ENCODE results near the gene HNRNPM.
"Not testable (repeated sequence)": the region's sequence is repeated elsewhere in the genome, so short reads cannot be mapped to it uniquely, and the experiment has no call there.

HNRNPM gene

GRCh38 chr19:8511573-8512101 lies 66.9 kb downstream of the HNRNPM start:
- no peak for DNase-seq (ENCODE audit: low read depth in 2 of 2, low spot score in 1 of 2)

DNA sequence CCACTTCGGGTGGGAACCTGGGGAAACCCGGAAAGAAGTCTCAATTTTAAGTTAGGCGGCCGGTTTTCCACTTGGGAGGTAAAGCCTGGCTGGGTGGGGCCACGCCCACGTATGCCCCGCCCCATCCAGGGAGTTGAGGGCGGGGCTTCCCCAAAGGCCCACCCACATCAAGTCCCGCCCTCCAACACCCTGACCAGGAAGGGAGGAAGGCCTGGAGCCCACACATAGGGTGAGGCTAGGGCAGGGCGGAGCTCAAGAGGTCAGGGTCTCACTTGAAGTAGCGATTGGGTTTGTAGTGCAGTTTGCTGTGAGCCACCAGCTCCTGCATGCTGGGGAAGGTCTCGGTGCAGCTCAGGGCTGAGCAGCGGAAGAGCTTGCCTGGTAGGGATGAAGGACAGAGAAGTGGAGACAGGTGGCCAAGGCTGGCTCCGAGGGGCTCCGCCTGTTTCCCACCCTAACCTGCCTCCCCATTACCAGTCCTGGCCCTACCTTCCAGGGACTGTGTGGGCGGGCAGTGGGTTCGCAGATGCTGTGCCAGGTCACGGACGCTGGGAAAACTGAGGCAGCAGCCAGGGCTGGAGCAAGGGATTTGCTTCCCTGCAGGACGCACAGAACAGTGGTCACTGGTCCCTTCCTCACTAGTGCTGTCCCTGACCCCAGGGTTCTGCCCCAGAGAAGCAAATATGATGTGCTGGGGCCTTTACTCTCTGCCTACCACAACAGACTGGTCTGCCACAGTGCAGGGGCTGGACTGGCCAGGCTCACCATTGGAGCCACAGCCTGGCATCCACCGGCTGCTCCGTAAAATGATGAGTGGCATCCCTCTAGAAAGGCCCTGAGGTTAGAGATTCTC lies 67.6 kb downstream of the HNRNPM start:
- no peak for DNase-seq (ENCODE audit: low read depth in 2 of 2, low spot score in 1 of 2)

DNA sequence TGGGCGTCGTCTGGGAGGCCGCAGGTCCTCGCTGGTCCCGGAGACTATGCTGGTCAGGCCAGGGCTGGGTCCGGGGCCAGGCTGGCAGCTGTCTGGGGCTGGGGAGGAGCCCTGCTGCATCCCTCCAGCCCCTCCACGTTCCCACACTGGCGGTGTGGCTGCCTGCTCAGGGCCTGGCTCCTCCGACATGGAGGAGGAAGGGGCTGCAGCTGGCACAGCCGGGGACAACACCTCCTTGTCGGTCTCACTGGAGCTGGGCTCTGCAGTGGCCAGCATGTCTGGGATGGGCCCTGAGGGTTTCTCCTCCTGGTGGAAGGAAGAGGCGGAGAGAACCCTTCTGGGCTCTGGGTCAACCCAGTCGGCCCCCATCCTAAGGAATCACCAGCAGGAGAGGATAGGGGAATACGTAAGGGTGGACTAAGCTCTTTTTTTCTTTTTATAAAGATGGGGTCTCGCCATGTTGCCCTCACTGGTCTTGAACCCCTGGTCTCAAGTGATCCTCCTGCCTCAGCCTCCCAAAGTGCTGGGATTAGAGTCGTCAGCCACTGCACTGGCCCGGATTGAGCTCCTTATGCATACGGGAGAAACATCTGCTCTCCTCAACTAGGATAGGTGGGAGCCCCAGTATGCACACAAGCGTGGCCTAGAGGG lies 68.4 kb downstream of the HNRNPM start:
- DNase-seq (ENCODE audit: low read depth in 2 of 2, low spot score in 1 of 2), result no peak

DNA sequence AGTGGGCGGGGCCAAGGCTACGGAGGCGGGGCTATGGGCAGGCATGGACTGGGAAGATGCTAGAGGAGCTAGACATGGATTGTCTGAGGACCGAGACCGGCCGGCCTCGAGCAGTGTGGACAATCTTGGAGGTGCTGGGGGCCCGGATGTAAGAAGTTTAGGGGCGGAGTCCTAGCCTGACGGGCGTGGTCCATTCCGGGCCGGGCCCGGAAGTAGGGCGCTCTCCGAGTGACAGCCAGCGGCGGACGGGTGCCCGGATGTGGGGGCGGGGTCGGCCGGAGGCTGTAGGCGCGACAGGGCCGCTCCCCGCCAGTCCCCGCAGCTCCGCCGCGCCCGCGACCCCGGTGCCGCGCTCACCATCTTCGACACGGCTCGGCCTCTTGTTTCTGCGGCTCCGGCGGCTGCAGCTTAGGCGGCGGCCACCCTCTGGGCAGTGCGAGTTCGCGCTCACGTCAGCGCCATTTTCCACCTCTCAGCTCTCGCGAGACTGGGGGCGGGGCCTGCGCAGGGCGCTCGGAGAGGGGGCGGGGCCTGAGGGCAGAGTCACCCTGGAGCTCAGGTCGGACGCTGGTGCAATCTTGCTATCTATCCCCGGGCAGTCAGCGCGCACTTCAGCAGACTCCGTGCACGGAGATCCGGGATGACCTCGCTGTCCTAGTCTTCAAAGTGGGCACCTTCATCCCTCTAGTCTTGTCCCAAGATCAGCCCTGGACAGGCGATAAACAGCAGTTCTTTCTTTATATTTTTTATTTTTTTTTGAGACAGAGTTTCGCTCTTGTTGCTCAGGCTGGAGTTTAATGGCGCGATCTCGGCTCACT lies 69.1 kb downstream of the HNRNPM start, which contains the start of gene ZNF414:
Gene ZNF414 (minus strand): TSS at position 481 of the 818 bp plus-strand sequence. CDS start 121 bp downstream, at position 360.
- peak; percentile 96 for DNase-seq (ENCODE audit: low read depth in 2 of 2, low spot score in 1 of 2)

GRCh38 chr19:8514505-8515009 lies 69.8 kb downstream of the HNRNPM start:
- not testable (repeated sequence) for DNase-seq (ENCODE audit: low read depth in 2 of 2, low spot score in 1 of 2)

DNA sequence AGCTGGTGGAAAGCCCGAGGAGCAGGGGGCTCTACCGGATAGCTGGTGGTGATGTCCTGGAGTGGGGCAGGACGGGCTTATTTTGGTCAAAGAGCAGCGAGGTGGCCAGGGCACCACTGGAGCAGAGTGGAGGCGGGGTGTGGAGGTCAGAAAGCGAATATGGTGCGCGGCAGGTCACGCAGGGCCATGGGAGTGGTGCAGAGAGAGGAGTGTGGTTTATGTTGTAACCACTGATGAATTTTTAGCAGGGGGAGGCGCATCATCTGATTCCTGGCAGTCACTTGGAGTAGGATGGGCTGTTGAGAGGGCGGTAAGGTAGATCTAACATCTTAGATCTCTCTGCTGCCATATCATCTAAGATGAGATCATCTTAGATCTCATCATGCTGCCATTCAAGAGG lies 70.5 kb downstream of the HNRNPM start:
- DNase-seq (ENCODE audit: low read depth in 2 of 2, low spot score in 1 of 2), result peak in 1 of 2 donors; percentile 26

DNA sequence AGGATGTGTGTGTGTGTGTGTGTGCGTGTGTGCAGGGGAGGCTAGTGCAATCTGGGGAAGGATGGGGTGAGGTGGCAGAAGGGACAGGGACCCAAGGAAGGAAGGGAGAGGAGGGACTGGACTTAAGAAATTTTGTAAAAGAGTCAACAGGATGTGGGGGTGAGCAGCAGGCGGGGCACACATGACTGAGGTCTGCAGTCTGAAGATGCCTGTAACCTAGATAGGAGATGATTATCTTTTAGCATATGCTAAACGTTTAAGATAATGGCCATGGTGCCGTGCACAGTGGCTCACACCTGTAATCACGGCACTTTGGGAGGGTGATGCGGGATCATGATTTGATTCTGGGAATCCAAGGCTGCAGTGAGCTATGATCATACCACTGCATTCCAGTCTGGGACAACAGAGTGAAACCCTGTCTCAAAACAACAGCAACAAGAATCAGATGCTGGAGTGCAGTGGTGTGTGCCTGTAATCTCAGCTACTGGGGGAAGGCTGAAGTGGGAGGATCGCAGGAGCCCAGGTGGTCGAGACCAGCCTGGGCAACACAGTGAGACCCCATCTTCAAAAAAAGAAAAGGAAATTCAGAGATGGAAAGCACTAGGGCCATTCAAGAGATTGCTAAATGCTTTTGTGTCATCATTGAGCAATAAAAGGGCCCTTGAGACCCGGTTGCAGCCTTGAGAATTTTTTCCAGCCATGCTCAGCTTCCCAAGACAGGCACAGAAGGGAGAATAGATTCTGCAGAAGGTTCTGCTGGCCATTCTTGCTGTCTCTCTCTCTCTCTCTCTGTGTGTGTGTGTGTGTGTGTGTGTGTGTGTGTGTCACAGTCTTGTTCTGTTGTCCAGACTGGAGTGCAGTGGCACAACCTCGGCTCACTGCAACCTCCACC lies 73.0 kb downstream of the HNRNPM start:
- DNase-seq (ENCODE audit: low read depth in 2 of 2, low spot score in 1 of 2), result peak in 1 of 2 donors; percentile 35

GRCh38 chr19:8518536-8518935 lies 73.8 kb downstream of the HNRNPM start:
- DNase-seq (ENCODE audit: low read depth in 2 of 2, low spot score in 1 of 2), result no peak

- DNase-seq (ENCODE audit: low read depth in 2 of 2, low spot score in 1 of 2), result no peak
These were observed 74.6 kb downstream of the HNRNPM start for GRCh38 chr19:8519388-8519787.

- no peak for DNase-seq (ENCODE audit: low read depth in 2 of 2, low spot score in 1 of 2)
These were observed 80.6 kb downstream of the HNRNPM start for GRCh38 chr19:8525401-8525684.

DNA sequence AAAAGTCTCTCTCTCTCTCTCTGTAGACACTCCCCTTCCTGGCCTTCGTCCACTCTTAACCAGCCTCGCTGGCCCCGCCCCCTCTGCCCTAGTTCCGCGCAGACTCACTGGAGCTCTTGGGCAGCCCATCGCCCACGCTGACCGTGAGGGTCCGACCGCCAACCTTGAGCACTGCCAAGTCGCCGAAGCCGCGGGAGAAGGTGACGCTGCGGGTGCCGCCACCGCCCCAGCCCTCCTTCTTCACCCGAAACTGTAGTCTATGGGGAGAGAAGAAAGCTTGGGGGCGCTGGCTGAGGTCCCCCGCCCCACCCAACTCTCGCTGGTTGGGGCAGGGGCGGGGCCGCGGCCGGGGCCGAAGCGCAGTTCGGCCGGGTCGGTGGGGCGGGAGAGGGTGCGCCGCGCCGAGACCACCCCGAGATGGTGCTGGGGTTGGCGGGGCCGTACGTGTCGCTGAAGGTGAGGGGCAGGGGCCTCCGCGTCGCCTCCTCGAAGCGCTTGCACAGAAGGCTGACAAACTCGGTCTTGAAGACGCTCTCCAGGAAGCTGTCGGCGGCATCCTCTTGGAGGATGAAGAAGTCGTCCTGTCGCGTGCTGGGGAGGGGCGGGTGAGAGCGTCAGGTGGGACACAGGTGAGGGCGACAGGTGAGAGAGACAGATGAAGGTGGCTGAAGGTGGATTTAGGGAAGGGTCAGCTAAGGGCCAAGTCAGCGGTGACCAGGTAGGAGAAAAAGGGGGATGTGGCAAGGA lies 81.7 kb downstream of the HNRNPM start:
- no peak for DNase-seq (ENCODE audit: low read depth in 2 of 2, low spot score in 1 of 2)

DNA sequence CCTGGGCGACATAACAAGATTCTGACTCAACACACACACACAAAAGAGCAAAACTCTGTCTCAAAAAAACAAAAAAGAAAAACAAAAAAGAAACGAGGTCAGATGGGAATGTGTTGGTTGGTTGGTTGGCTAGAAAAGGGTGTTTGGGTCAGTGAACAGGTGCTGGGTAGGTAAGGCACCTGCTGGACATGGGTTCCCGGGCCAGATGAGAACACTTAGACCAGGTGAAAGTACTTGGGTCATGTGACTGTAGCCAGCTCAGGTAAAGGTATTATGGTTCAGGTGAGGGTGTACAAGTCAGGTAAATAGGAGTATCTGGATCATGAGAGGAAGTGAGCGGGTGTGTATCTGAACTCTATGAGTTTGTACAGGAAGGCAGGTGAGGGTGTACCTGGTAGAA lies 83.7 kb downstream of the HNRNPM start:
- DNase-seq (ENCODE audit: low read depth in 2 of 2, low spot score in 1 of 2), result no peak

- DNase-seq (ENCODE audit: low read depth in 2 of 2, low spot score in 1 of 2), result no peak
These were observed 84.7 kb downstream of the HNRNPM start for GRCh38 chr19:8529369-8530006.

- no peak for DNase-seq (ENCODE audit: low read depth in 2 of 2, low spot score in 1 of 2)
These were observed 85.4 kb downstream of the HNRNPM start for GRCh38 chr19:8530061-8530679.

GRCh38 chr19:8531470-8531869 lies 86.7 kb downstream of the HNRNPM start:
- no peak for DNase-seq (ENCODE audit: low read depth in 2 of 2, low spot score in 1 of 2)

GRCh38 chr19:8532225-8532624 lies 87.5 kb downstream of the HNRNPM start:
- no peak for DNase-seq (ENCODE audit: low read depth in 2 of 2, low spot score in 1 of 2)

- DNase-seq (ENCODE audit: low read depth in 2 of 2, low spot score in 1 of 2), result no peak
These were observed 91.5 kb downstream of the HNRNPM start for GRCh38 chr19:8536282-8536681.

DNA sequence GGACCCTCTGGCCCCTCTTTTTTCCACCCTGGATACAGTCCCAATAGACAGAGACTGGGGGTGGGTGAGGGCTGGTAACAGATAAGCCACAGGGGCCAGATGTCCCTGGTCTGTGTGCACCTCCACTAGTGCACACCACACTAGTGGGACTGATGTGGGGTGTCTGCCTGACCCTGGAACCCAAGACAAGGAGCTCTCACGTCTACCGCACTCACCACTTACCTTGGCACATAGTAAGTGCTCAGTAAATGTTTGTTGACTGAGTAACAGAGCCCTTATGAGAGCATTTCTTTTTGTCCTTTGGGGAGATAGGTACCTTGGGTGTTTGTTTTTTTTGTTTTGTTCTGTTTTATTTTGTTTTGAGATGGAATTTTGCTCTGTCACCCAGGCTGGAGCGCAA lies 92.3 kb downstream of the HNRNPM start:
- DNase-seq (ENCODE audit: low read depth in 2 of 2, low spot score in 1 of 2), result no peak

Data from stimulated activated CD8-positive, alpha-beta memory T cell treated with anti-CD3 and anti-CD28 coated beads, Interleukin-4, amount 100 ng/mL, for 1 hour (primary cell).